Caco-2 (cell line): Measurements from ENCODE around the gene LCNL1. TPM values are rescaled to one million over a fixed set of nuclear protein-coding genes. Genes with fewer than 3 reads are reported as not detected.

Experiments used
- BruUV-seq: library from RNA; stranded (reverse); fragments of 400-500 nt; replicated peaks from 2 replicates; lab custom pipeline; 2021; lab: Mats Ljungman, UMichigan
- CTCF ChIA-PET: fragments of 300-600 bp; sonication (Branson Sonifier 250); formaldehyde crosslinking; loops from one replicate; lab custom pipeline; 2022; ENCODE audit warnings: antibody characterized with exemption; lab: Charles Lee
- POLR2A ChIA-PET: fragments of 300-600 bp; sonication (Branson Sonifier 250); formaldehyde crosslinking; loops from one replicate; lab custom pipeline; 2022; ENCODE audit warnings: antibody characterized with exemption; lab: Charles Lee
- DNase-seq, 2 experiments: peaks; one replicate each; pipeline versions ENCODE4 v3.0.0 to v3.0.0-alpha.2; 2020 to 2022
- H3K27me3 ChIP-seq: replicated peaks from 2 replicates; pipeline ENCODE4 v1.6.0; 2011; ENCODE audit warnings: low read length; ENCODE audit not compliant: control insufficient read depth, insufficient read depth
- H3K36me3 ChIP-seq: 2 replicates; pipeline ENCODE4 v1.5.1; 2011; ENCODE audit warnings: low read length; ENCODE audit not compliant: control insufficient read depth, insufficient read depth
- H3K4me1 ChIP-seq: fragments of 250-450 bp; sonication (Bioruptor Pico); 2 replicates; pipeline ENCODE4 v1.5.1; 2020; ENCODE audit warnings: mild to moderate bottlenecking
- H3K4me3 ChIP-seq: 2 replicates; pipeline ENCODE4 v1.5.1; 2011; ENCODE audit warnings: low read depth, mild to moderate bottlenecking, control low read depth, low read length
- H3K9me3 ChIP-seq: fragments of 250-450 bp; sonication (Bioruptor Pico); 2 replicates; pipeline ENCODE4 v1.5.1; 2020; ENCODE audit warnings: mild to moderate bottlenecking, moderate library complexity
- H3K27ac Mint-ChIP-seq: one replicate; pipeline ENCODE4 v1.8.0; 2022; ENCODE audit warnings: mixed read lengths; ENCODE audit not compliant: unreplicated experiment
- H3K27me3 Mint-ChIP-seq: one replicate; pipeline ENCODE4 v1.8.0; 2022; ENCODE audit warnings: mixed read lengths; ENCODE audit not compliant: insufficient read depth, unreplicated experiment
- H3K36me3 Mint-ChIP-seq: one replicate; pipeline ENCODE4 v1.8.0; 2022; ENCODE audit warnings: mild to moderate bottlenecking, mixed read lengths; ENCODE audit not compliant: insufficient read depth, unreplicated experiment
- H3K4me1 Mint-ChIP-seq: one replicate; pipeline ENCODE4 v1.8.0; 2022; ENCODE audit warnings: low read depth, mixed read lengths; ENCODE audit not compliant: unreplicated experiment
- H3K4me3 Mint-ChIP-seq: one replicate; pipeline ENCODE4 v1.8.0; 2022; ENCODE audit warnings: mild to moderate bottlenecking, moderate library complexity, mixed read lengths; ENCODE audit not compliant: unreplicated experiment
- H3K9me3 Mint-ChIP-seq: one replicate; pipeline ENCODE4 v1.8.0; 2022; ENCODE audit warnings: mixed read lengths; ENCODE audit not compliant: unreplicated experiment
- CTCF ChIP-seq, 2 experiments: fragments of 200-600 bp in 1 of 2; IDR thresholded peaks; 1 replicate in 1 of 2; 2 replicates in 1 of 2; pipeline versions ENCODE4 v1.5.1 to v1.8.0; 2011 to 2022; ENCODE audit warnings: antibody characterized with exemption in 1 of 2, control low read depth in 1 of 2, inconsistent platforms in 1 of 2, low read depth in 1 of 2, low read length in 1 of 2, mild to moderate bottlenecking in 1 of 2, moderate library complexity in 1 of 2; ENCODE audit not compliant: insufficient read depth in 1 of 2, severe bottlenecking in 1 of 2, unreplicated experiment in 1 of 2
- intact Hi-C: fragments of 100-400 bp; cut with micrococcal nuclease; formaldehyde crosslinking; loops from one replicate; pipeline ENCODE4 v1.10.0; 2022; ENCODE audit not compliant: unreplicated experiment
- total RNA-seq: library from RNA; stranded (reverse); gene quantifications from 2 replicates; pipeline ENCODE4 v1.2.3, GENCODE V29; 2022

The LCNL1 gene
- total RNA-seq, 1 experiment from 2014 or later, result not detected

- CTCF ChIA-PET, result interaction anchor here (0.6 to 1.4 kb wide), 5 partner anchors 41 to 616 kb away, joined by 3 to 4 read pairs (median 3); no protein-coding TSS in a partner anchor
- TF ChIP-seq CTCF (IDR thresholded peaks at IDR 0.05; ENCODE audit: insufficient read depth in 1 of 2, low read depth in 1 of 2, low read length in 1 of 2, severe bottlenecking in 1 of 2, unreplicated experiment in 1 of 2), result no peak
- intact Hi-C loops, result no loop called here
- Mint-ChIP-seq H3K9me3 (no peaks in the 10 kb centered on the region), H3K4me3 (no peak overlapping the region), H3K27me3 (no peaks in the 10 kb centered on the region), H3K4me1 (peaks cover 30% of the 10 kb centered on the region), H3K27ac (peak overlapping the region; percentile 14), H3K36me3 (peaks cover 18% of the 10 kb centered on the region)
- no peak overlapping the region for H3K4me3 ChIP-seq
- BruUV-seq, result no TSS peak
- H3K36me3 ChIP-seq, result no peaks in the 10 kb centered on the region
- DNase-seq, result no peak
- peaks cover 39% of the 10 kb centered on the region for H3K4me1 ChIP-seq
- H3K9me3 ChIP-seq, result no peaks in the 10 kb centered on the region
- no peaks in the 10 kb centered on the region for H3K27me3 ChIP-seq
- POLR2A ChIA-PET, result no interaction called here
These were observed 6.1 kb downstream of the LCNL1 start for GRCh38 chr9:136988872-136989271.

- no peaks in the 10 kb centered on the region for H3K27me3 Mint-ChIP-seq
- no peaks in the 10 kb centered on the region for H3K27me3 ChIP-seq
These were observed 7.6 kb downstream of the LCNL1 start for GRCh38 chr9:136990242-136990911.

More at GRCh38 chr9:136990242-136990911, 7.6 kb downstream of the LCNL1 start:
- intact Hi-C loops, result no loop called here
- H3K4me3 Mint-ChIP-seq, result peak overlapping the region; percentile 1
- peaks cover 23% of the 10 kb centered on the region for H3K36me3 Mint-ChIP-seq
- no peaks in the 10 kb centered on the region for H3K9me3 ChIP-seq
- ChIA-PET CTCF (interaction anchor here (1.4 kb wide), 1 partner anchor 45 kb away, joined by 3 read pairs; no protein-coding TSS in a partner anchor), POLR2A (no interaction called here)
- H3K9me3 Mint-ChIP-seq, result no peaks in the 10 kb centered on the region
- no peak for TF ChIP-seq CTCF (IDR thresholded peaks at IDR 0.05; ENCODE audit: insufficient read depth in 1 of 2, low read depth in 1 of 2, low read length in 1 of 2, severe bottlenecking in 1 of 2, unreplicated experiment in 1 of 2)
- no peak for DNase-seq
- no TSS peak for BruUV-seq
- H3K4me1 ChIP-seq, result peaks cover 40% of the 10 kb centered on the region
- H3K36me3 ChIP-seq, result no peaks in the 10 kb centered on the region
- H3K4me3 ChIP-seq, result no peak overlapping the region
- H3K27ac Mint-ChIP-seq, result peak overlapping the region; percentile 14
- peaks cover 30% of the 10 kb centered on the region for H3K4me1 Mint-ChIP-seq
